ENCODE results near the gene RIC1. TPM values are rescaled to one million over a fixed set of nuclear protein-coding genes. Genes with fewer than 3 reads are reported as not detected.

Gene RIC1
- total RNA-seq, 1 experiment from 2014 or later, result 25.5 TPM

DNA sequence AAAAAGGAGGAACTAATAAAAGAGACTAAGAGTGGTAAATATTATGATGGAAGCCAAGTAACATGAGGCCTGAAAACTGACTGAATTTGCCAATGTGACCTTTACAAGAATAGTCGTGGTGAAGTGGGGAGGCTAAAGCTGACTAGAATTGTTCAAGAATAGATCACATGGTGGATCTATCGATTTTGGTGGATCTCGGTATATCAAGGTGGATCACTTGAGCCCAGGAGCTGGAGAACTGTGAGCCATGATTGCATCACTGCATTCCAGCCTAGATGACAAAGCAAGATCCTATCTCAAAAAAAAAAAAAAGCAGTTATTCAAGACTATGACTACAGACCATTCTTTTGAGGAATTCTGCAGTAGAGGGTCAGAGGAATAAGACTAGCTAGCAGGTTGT is 189.0 kb downstream of the RIC1 start (continued):
- TF ChIP-seq FOSL1 (IDR thresholded peaks at IDR 0.05; ENCODE audit: low read depth), result peak; percentile 68

GRCh38 chr9:5818424-5819142 is 189.7 kb downstream of the RIC1 start:
- no peak for DNase-seq (ENCODE audit: low read depth, low spot score)
- Histone ChIP-seq H3K9ac (ENCODE audit: low read length) (no peak overlapping the region), H2AFZ (ENCODE audit: low read depth, low read length, poor library complexity, severe bottlenecking) (no peak overlapping the region), H3K27me3 (ENCODE audit: insufficient read depth, low read length) (no peaks in the 10 kb centered on the region), H3K79me2 (ENCODE audit: insufficient read depth, low read length) (peaks cover 17% of the 10 kb centered on the region; the same call in 1 of the 2 replicates), H4K20me1 (ENCODE audit: insufficient read depth) (no peaks in the 10 kb centered on the region), H3K4me3 (replicated peaks in 1 of 2; ENCODE audit: low read depth in 1 of 2, low read length in 2 of 2) (no peak overlapping the region), H3K27ac (ENCODE audit: low read depth, low read length) (peak overlapping the region; percentile 39; the same call in 1 of the 2 replicates), H3K36me3 (ENCODE audit: control insufficient read depth in 1 of 2, insufficient read depth in 2 of 2, low read length in 2 of 2) (peaks cover 3 to 11% of the 10 kb centered on the region in 2 experiments; a peak in 3 of 4 replicates), H3K9me3 (ENCODE audit: control insufficient read depth in 1 of 2, insufficient read depth in 1 of 2, low read depth in 1 of 2, low read length in 2 of 2) (no peaks in the 10 kb centered on the region), H3K4me1 (ENCODE audit: control insufficient read depth in 1 of 2, insufficient read depth in 2 of 2, low read length in 2 of 2) (peaks cover 15 to 20% of the 10 kb centered on the region in 2 experiments), H3K4me2 (ENCODE audit: low read length) (peak overlapping the region; percentile 27), H3K9me2 (ENCODE audit: insufficient read depth) (no peaks in the 10 kb centered on the region)
- TF ChIP-seq SRF (IDR thresholded peaks at IDR 0.05; ENCODE audit: low read depth), result no peak
- no peak for TF ChIP-seq ZFX (IDR thresholded peaks at IDR 0.05)
- TF ChIP-seq SP1 (IDR thresholded peaks at IDR 0.05; ENCODE audit: low read depth), result no peak
- TF ChIP-seq, protein P1, sequence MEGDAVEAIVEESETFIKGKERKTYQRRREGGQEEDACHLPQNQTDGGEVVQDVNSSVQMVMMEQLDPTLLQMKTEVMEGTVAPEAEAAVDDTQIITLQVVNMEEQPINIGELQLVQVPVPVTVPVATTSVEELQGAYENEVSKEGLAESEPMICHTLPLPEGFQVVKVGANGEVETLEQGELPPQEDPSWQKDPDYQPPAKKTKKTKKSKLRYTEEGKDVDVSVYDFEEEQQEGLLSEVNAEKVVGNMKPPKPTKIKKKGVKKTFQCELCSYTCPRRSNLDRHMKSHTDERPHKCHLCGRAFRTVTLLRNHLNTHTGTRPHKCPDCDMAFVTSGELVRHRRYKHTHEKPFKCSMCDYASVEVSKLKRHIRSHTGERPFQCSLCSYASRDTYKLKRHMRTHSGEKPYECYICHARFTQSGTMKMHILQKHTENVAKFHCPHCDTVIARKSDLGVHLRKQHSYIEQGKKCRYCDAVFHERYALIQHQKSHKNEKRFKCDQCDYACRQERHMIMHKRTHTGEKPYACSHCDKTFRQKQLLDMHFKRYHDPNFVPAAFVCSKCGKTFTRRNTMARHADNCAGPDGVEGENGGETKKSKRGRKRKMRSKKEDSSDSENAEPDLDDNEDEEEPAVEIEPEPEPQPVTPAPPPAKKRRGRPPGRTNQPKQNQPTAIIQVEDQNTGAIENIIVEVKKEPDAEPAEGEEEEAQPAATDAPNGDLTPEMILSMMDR (IDR thresholded peaks at IDR 0.05 in 2 of 3, conservative IDR thresholded peaks at IDR 0.05 in 1 of 3; ENCODE audit: borderline replicate concordance in 1 of 3, insufficient read depth in 1 of 3, low read depth in 2 of 3, low read length in 2 of 3), result no peak
- TF ChIP-seq EZH2 (IDR thresholded peaks at IDR 0.05), result no peak
- no peak for TF ChIP-seq MAX (IDR thresholded peaks at IDR 0.05)
- TF ChIP-seq POLR2AphosphoS5 (IDR thresholded peaks at IDR 0.05; ENCODE audit: low read depth, low read length), result no peak
- ChIA-PET RAD21 (ENCODE audit: low non-redundant PET in 1 of 2, low total read pairs in 2 of 2, uncharacterized antibody in 2 of 2, unreplicated experiment in 2 of 2) (no interaction called here), POLR2A (no interaction called here), CTCF (no interaction called here)
- no TSS peak for BruUV-seq (replicated peaks)
- intact Hi-C loops (cut with micrococcal nuclease), result no loop called here
- peak; percentile 36; the same call in 1 of the 2 replicates for ATAC-seq

All from HCT116 (cell line).